H1 (cell line): ENCODE data around the gene SLC23A2. TPM values are rescaled to one million over a fixed set of nuclear protein-coding genes. Genes with fewer than 3 reads are reported as not detected.

Experiments
- CTCF ChIA-PET: fragments of 300-600 bp; sonication (Branson Sonifier 250); formaldehyde crosslinking; loops from one replicate; lab custom pipeline; 2021; ENCODE audit not compliant: partially characterized antibody; lab: Charles Lee
- POLR2A ChIA-PET: fragments of 300-600 bp; sonication (Branson Sonifier 250); formaldehyde crosslinking; loops from one replicate; lab custom pipeline; 2021; ENCODE audit warnings: inconsistent platforms; ENCODE audit not compliant: partially characterized antibody; lab: Charles Lee
- DNase-seq, 2 experiments: peaks; one replicate each; pipeline versions ENCODE4 v3.0.0 to v3.0.0-alpha.2; 2010 to 2022; ENCODE audit warnings: low spot score in 2 of 2, low read depth in 1 of 2, mixed read lengths in 1 of 2
- FAIRE-seq: peaks from 2 replicates; lab custom pipeline; 2011; peaks lifted over from hg19 to GRCh38; lab: Jason Lieb, UNC
- H2AFZ ChIP-seq: 2 replicates; pipeline ENCODE4 v1.8.1; 2012; ENCODE audit warnings: low read length, inconsistent platforms
- H2AK5ac ChIP-seq: 2 replicates; pipeline ENCODE4 v1.6.1; 2013; ENCODE audit warnings: low read depth, low read length
- H2BK120ac ChIP-seq: replicated peaks from 2 replicates; pipeline ENCODE3; 2013; ENCODE audit warnings: low read depth, low read length, inconsistent platforms
- H2BK12ac ChIP-seq: 2 replicates; pipeline ENCODE4 v1.6.1; 2013; ENCODE audit warnings: low read depth, low read length
- H2BK15ac ChIP-seq: 2 replicates; pipeline ENCODE4 v1.6.1; 2013; ENCODE audit warnings: low read length
- H2BK20ac ChIP-seq: 2 replicates; pipeline ENCODE4 v1.6.1; 2013; ENCODE audit warnings: low read length
- H2BK5ac ChIP-seq: 2 replicates; pipeline ENCODE4 v1.6.1; 2013; ENCODE audit warnings: low read depth, low read length
- H3K14ac ChIP-seq: 2 replicates; pipeline ENCODE4 v1.6.1; 2013; ENCODE audit warnings: inconsistent platforms; ENCODE audit not compliant: insufficient read length
- H3K18ac ChIP-seq: 2 replicates; pipeline ENCODE4 v1.6.1; 2013; ENCODE audit warnings: low read length; ENCODE audit errors: extremely low read depth
- H3K23ac ChIP-seq: 2 replicates; pipeline ENCODE4 v1.6.1; 2013; ENCODE audit warnings: inconsistent platforms; ENCODE audit not compliant: insufficient read length
- H3K23me2 ChIP-seq: 2 replicates; pipeline ENCODE4 v1.6.1; 2013; ENCODE audit warnings: low read depth, low read length
- H3K27ac ChIP-seq: 2 replicates; pipeline ENCODE4 v1.6.1; 2011; ENCODE audit warnings: low read depth, low read length, inconsistent platforms
- H3K27me3 ChIP-seq, 4 experiments: replicated peaks in 1 of 4; 1 replicate in 1 of 4; 2 replicates in 3 of 4; pipeline versions ENCODE4 v1.6.1 to v1.8.1; 2011 to 2013; ENCODE audit warnings: low read length in 3 of 4, mild to moderate bottlenecking in 3 of 4, inconsistent platforms in 2 of 4, mixed read lengths in 2 of 4, moderate library complexity in 1 of 4; ENCODE audit not compliant: control insufficient read depth in 3 of 4, insufficient read depth in 3 of 4; ENCODE audit errors: extremely low read depth in 1 of 4
- H3K36me3 ChIP-seq, 4 experiments: 2 replicates each; pipeline versions ENCODE4 v1.6.1 to v1.8.1; 2011 to 2013; ENCODE audit warnings: mild to moderate bottlenecking in 4 of 4, low read length in 3 of 4, moderate library complexity in 2 of 4, control low read depth in 1 of 4, inconsistent platforms in 1 of 4; ENCODE audit not compliant: insufficient read depth in 4 of 4, control insufficient read depth in 2 of 4
- H3K4ac ChIP-seq: replicated peaks from 2 replicates; pipeline ENCODE3; 2013; ENCODE audit warnings: low read length, low read depth, mixed read lengths, inconsistent platforms; ENCODE audit not compliant: insufficient read length
- H3K4me1 ChIP-seq, 4 experiments: replicated peaks in 1 of 4; 1 replicate in 1 of 4; 2 replicates in 3 of 4; pipeline versions ENCODE4 v1.6.1 to v1.8.1; 2011 to 2013; ENCODE audit warnings: low read length in 3 of 4, inconsistent platforms in 2 of 4, mixed read lengths in 1 of 4; ENCODE audit not compliant: insufficient read depth in 4 of 4, control insufficient read depth in 3 of 4
- H3K4me2 ChIP-seq, 2 experiments: 2 replicates each; pipeline versions ENCODE4 v1.6.1 to v1.8.1; 2011 to 2013; ENCODE audit warnings: low read depth in 2 of 2, low read length in 2 of 2, control low read depth in 1 of 2, inconsistent platforms in 1 of 2, mild to moderate bottlenecking in 1 of 2; ENCODE audit not compliant: insufficient read depth in 1 of 2
- H3K4me3 ChIP-seq, 4 experiments: fragments of 200-600, 300-600 bp in 1 of 4; sonication (generic), shearing (Covaris generic), sonication (Bioruptor Twin) in 1 of 4; 2 replicates each; pipeline versions ENCODE4 v1.5.1 to v1.8.1; 2011 to 2016; ENCODE audit warnings: low read length in 4 of 4, low read depth in 3 of 4, control low read depth in 2 of 4, inconsistent platforms in 2 of 4, mild to moderate bottlenecking in 2 of 4, mixed read lengths in 1 of 4, moderate library complexity in 1 of 4; ENCODE audit not compliant: insufficient read depth in 2 of 4; ENCODE audit errors: extremely low read depth in 1 of 4
- H3K56ac ChIP-seq: replicated peaks from 2 replicates; pipeline ENCODE3; 2013; ENCODE audit warnings: low read depth, mild to moderate bottlenecking, mixed read lengths, low read length, inconsistent platforms; ENCODE audit not compliant: insufficient read length
- H3K79me1 ChIP-seq: 2 replicates; pipeline ENCODE4 v1.6.1; 2013; ENCODE audit warnings: low read depth, low read length, control low read depth
- H3K79me2 ChIP-seq, 2 experiments: 2 replicates each; pipeline versions ENCODE4 v1.6.1 to v1.8.1; 2012 to 2013; ENCODE audit warnings: low read length in 2 of 2, mild to moderate bottlenecking in 2 of 2, inconsistent platforms in 1 of 2; ENCODE audit not compliant: insufficient read depth in 2 of 2, control insufficient read depth in 1 of 2
- H3K9ac ChIP-seq, 4 experiments: replicated peaks in 1 of 4; 1 replicate in 1 of 4; 2 replicates in 3 of 4; pipeline versions ENCODE4 v1.6.1 to v1.8.1; 2011 to 2013; ENCODE audit warnings: low read depth in 3 of 4, low read length in 3 of 4, control low read depth in 2 of 4, mild to moderate bottlenecking in 2 of 4, moderate library complexity in 2 of 4, inconsistent platforms in 1 of 4; ENCODE audit errors: extremely low read depth in 1 of 4
- H3K9me3 ChIP-seq, 2 experiments: 2 replicates each; pipeline versions ENCODE4 v1.6.1 to v1.8.1; 2012 to 2013; ENCODE audit warnings: mild to moderate bottlenecking in 2 of 2, moderate library complexity in 2 of 2, control low read depth in 1 of 2, inconsistent platforms in 1 of 2, low read depth in 1 of 2, low read length in 1 of 2, mixed read lengths in 1 of 2; ENCODE audit not compliant: insufficient read depth in 2 of 2
- H4K20me1 ChIP-seq, 2 experiments: replicated peaks in 1 of 2; 2 replicates each; pipeline versions ENCODE3 to v1.8.1; 2011 to 2013; ENCODE audit warnings: inconsistent platforms in 2 of 2, low read length in 2 of 2, mild to moderate bottlenecking in 1 of 2; ENCODE audit not compliant: insufficient read depth in 2 of 2, control insufficient read depth in 1 of 2
- H4K5ac ChIP-seq: 2 replicates; pipeline ENCODE4 v1.6.1; 2013; ENCODE audit warnings: low read length, low read depth, mixed read lengths, inconsistent platforms; ENCODE audit not compliant: insufficient read length
- H4K8ac ChIP-seq: 2 replicates; pipeline ENCODE4 v1.8.0; 2013; ENCODE audit warnings: mild to moderate bottlenecking, moderate library complexity, low read length, inconsistent platforms; ENCODE audit not compliant: insufficient read depth; ENCODE audit errors: extremely low read depth
- H4K91ac ChIP-seq: replicated peaks from 2 replicates; pipeline ENCODE3; 2013; ENCODE audit warnings: low read length, mixed read lengths, inconsistent platforms; ENCODE audit not compliant: insufficient read length
- CTBP2 ChIP-seq: IDR thresholded peaks from 2 replicates; pipeline ENCODE4 v1.7.0; 2011; ENCODE audit warnings: borderline replicate concordance, mild to moderate bottlenecking, moderate library complexity, mixed read lengths, low read length; ENCODE audit not compliant: insufficient read depth, insufficient read length
- EZH2 ChIP-seq: fragments of 200-600 bp; sonication (generic); IDR thresholded peaks from 2 replicates; pipeline ENCODE4 v1.7.1; 2012; ENCODE audit warnings: low read depth, mild to moderate bottlenecking, moderate library complexity, low read length, inconsistent platforms; ENCODE audit not compliant: severe bottlenecking
- NANOG ChIP-seq: IDR thresholded peaks from 2 replicates; pipeline ENCODE4 v1.6.1; 2011; ENCODE audit warnings: low read length, low read depth, mild to moderate bottlenecking, inconsistent platforms; ENCODE audit not compliant: insufficient read depth, poor library complexity, severe bottlenecking
- NRF1 ChIP-seq: IDR thresholded peaks from 2 replicates; pipeline ENCODE4 v1.6.1; 2011; ENCODE audit warnings: mild to moderate bottlenecking, low read depth, low read length, improper control_type of control experiment
- POU5F1 ChIP-seq: IDR thresholded peaks from 2 replicates; pipeline ENCODE4 v1.6.1; 2011; ENCODE audit warnings: low read depth, mild to moderate bottlenecking, low read length, moderate library complexity
- SP2 ChIP-seq: IDR thresholded peaks from 2 replicates; pipeline ENCODE4 v1.6.1; 2012; ENCODE audit warnings: mild to moderate bottlenecking, low read length, inconsistent platforms
- TAF7 ChIP-seq: optimal IDR thresholded peaks from 2 replicates; pipeline ENCODE3; 2011; ENCODE audit warnings: low read depth, mild to moderate bottlenecking, inconsistent platforms, low read length, moderate library complexity, borderline replicate concordance
- TBP ChIP-seq: IDR thresholded peaks from 2 replicates; pipeline ENCODE4 v1.6.1; 2011; ENCODE audit warnings: low read depth, low read length, improper control_type of control experiment
- WGBS, 2 experiments: shearing (Covaris generic) in 1 of 2; methylation state at CpG; one replicate each; pipeline versions ENCODE4 v1.1.6 to v1.1.7; 2013 to 2015; ENCODE audit warnings: low lambda C conversion rate in 2 of 2, mixed read lengths in 2 of 2, inconsistent platforms in 1 of 2, low coverage in 1 of 2, missing lambda C conversion rate in 1 of 2; ENCODE audit not compliant: insufficient replicate concordance in 2 of 2, insufficient coverage in 1 of 2, insufficient read length in 1 of 2; ENCODE audit errors: extremely low coverage in 1 of 2, missing lambda C conversion rate in 1 of 2; 5-methylcytosine and 5-hydroxymethylcytosine counted together
- polyA plus RNA-seq, 7 experiments: library from polyadenylated mRNA; depleted of rRNA in 3 of 7; stranded (reverse) in 5 of 7; unstranded in 2 of 7; fragments of >200 nt in 5 of 7; fragments of 200-250 nt in 2 of 7; gene quantifications; 1 replicate in 5 of 7; 2 replicates in 1 of 7; 4 replicates in 1 of 7; pipeline versions ENCODE4 v1.2.1 to v1.2.3, GENCODE V29; 2011 to 2013; ENCODE audit warnings: missing spikeins in 2 of 7, mixed read lengths in 2 of 7
- total RNA-seq: library from RNA; stranded (reverse); fragmentation: NEBNext Ultra II Directional; extraction: Animal tissue kit (Norgen Biotek cat#: 25700); gene quantifications from 2 replicates; pipeline ENCODE4 v1.2.1, GENCODE V29; 2021
- TF ChIP-seq, protein P1 (sequence below): IDR thresholded peaks from 2 replicates; pipeline ENCODE4 v1.6.1; 2012; ENCODE audit warnings: low read length, inconsistent platforms

SLC23A2 gene
- total and polyA plus RNA-seq, 2 of the 8 experiments (the other 6 are each of a cell fraction or from before 2014, with no cell fraction given): 17.0 to 18.6 TPM

DNA sequence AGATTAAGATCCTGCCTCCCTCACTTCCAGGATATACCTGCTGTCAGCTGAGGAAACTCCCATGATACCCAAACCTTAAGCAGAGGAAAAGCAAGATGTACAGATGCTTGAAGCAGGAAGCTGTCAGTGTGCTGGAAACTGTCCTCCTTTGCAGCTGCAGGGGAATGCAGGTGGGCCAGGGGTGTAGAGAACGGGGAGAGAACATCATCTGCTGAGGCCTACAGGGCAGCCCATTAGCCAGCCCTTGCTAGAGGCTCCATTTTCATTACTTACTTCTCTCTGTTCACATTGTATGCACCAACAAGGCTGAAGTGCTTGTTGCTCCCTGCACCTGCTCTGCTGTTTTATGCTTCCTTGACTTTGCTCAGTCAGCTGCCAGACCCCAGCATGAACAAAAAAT lies 160.5 kb downstream of the SLC23A2 start:
- ChIA-PET POLR2A (no interaction called here), CTCF (interaction anchor here (0.7 to 1.3 kb wide), 3 partner anchors 8 to 27 kb away, joined by 3 to 4 read pairs (median 4); no protein-coding TSS in a partner anchor)
- Histone ChIP-seq H2AFZ (no peak overlapping the region), H2BK15ac (no peak overlapping the region), H2BK5ac (no peak overlapping the region), H4K5ac (no peak overlapping the region), H3K23me2 (no peaks in the 10 kb centered on the region), H3K79me1 (no peaks in the 10 kb centered on the region), H3K4ac (no peak overlapping the region), H3K9me3 (no peaks in the 10 kb centered on the region), H3K36me3 (no peaks in the 10 kb centered on the region), H4K91ac (no peak overlapping the region), H3K23ac (no peak overlapping the region), H4K20me1 (no peaks in the 10 kb centered on the region), H2BK120ac (no peak overlapping the region), H3K4me3 (no peak overlapping the region), H4K8ac (no peak overlapping the region), H3K56ac (no peak overlapping the region), H2BK12ac (no peak overlapping the region), H3K4me2 (no peak overlapping the region), H3K18ac (no peak overlapping the region), H2AK5ac (no peak overlapping the region), H3K79me2 (no peaks in the 10 kb centered on the region), H3K14ac (no peak overlapping the region), H2BK20ac (no peak overlapping the region), H3K9ac (no peak overlapping the region), H3K27me3 (no peaks in the 10 kb centered on the region), H3K27ac (no peak overlapping the region), H3K4me1 (peaks cover 0 to 2% (median 0%) of the 10 kb centered on the region in 4 experiments; a peak in 1 of 7 replicates)
- FAIRE-seq (no peak), DNase-seq (no peak)
- no peak for TF ChIP-seq EZH2
- no peak for TF ChIP-seq TAF7
- TF ChIP-seq NANOG: no peak
- TF ChIP-seq TBP: no peak
- TF ChIP-seq CTBP2: no peak
- TF ChIP-seq POU5F1: no peak
- TF ChIP-seq, protein P1, sequence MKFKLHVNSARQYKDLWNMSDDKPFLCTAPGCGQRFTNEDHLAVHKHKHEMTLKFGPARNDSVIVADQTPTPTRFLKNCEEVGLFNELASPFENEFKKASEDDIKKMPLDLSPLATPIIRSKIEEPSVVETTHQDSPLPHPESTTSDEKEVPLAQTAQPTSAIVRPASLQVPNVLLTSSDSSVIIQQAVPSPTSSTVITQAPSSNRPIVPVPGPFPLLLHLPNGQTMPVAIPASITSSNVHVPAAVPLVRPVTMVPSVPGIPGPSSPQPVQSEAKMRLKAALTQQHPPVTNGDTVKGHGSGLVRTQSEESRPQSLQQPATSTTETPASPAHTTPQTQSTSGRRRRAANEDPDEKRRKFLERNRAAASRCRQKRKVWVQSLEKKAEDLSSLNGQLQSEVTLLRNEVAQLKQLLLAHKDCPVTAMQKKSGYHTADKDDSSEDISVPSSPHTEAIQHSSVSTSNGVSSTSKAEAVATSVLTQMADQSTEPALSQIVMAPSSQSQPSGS: no peak
- TF ChIP-seq SP2: no peak
- no peak for TF ChIP-seq NRF1
- WGBS, 2 experiments: 75% methylated on average over 1 of the region's 1 CpG; no CpG with 5 or more reads in 1 of the 2 experiments
